ENCODE results near the gene C2CD4C. TPM values are rescaled to one million over a fixed set of nuclear protein-coding genes. Genes with fewer than 3 reads are reported as not detected.

Gene C2CD4C
- total RNA-seq, 1 experiment from 2014 or later = 9.8 TPM

DNA sequence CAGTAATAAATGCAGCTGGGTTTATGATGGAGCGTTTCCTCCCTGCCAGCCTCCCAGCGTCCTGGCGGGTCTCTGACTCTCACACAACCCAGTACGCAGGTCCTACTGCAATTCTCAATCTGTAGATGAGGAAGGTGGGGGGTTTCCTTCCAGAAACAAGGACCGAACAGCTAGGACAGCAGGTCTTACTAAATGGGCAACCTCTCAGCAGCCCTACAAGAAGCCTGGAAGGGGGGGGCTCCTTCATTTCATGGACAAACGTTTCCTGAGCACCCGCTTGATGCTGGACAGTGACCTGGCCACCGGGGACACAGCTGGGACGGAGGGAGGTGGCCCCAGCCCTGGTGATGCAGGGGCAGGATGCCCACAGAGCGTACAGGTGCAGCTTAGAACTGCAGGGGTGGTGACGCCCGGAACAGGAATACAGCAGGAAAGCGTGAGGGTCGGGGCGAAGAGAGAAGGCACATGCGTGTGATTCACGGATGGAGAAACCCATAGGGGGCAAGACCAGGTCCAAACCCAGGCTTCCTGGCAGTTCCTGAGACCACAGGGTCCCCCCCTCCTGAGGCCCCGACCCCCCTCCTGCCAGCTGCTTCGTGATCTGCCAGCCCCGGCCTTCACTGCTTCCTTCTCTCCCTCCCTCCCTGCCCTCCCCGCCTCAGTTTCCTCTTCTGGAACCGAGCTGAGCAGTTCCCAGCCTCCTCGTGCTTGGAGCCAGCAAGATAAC is 732 bp upstream of the C2CD4C start:
- H3K36me3 Mint-ChIP-seq = no peaks in the 10 kb centered on the region
- no peaks in the 10 kb centered on the region for H3K9me3 Mint-ChIP-seq
- H3K4me1 Mint-ChIP-seq = peaks cover 10% of the 10 kb centered on the region
- ATAC-seq (peak; percentile 15), DNase-seq (ENCODE audit: low spot score) (no peak)
- H3K27me3 Mint-ChIP-seq (ENCODE audit: low read depth) = peaks cover 11% of the 10 kb centered on the region
- ChIA-PET CTCF (interaction anchor here (0.6 to 2.8 kb wide), 7 partner anchors 25 to 108 kb away, joined by 3 to 15 read pairs (median 6); partner anchors contain the start of gene MADCAM1), POLR2A (interaction anchor here (0.6 to 1.2 kb wide), 2 partner anchors 10 to 52 kb away, joined by 3 read pairs; no protein-coding TSS in a partner anchor)
- H3K4me3 Mint-ChIP-seq = peak overlapping the region; percentile 81
- TF ChIP-seq AR (CRISPR knock-in tag; IDR thresholded peaks at IDR 0.05) (no peak), ELF4 (CRISPR knock-in tag; IDR thresholded peaks at IDR 0.05; ENCODE audit: low read depth) (no peak), KAT7 (CRISPR knock-in tag; IDR thresholded peaks at IDR 0.05; ENCODE audit: borderline replicate concordance) (no peak), ARID4B (CRISPR knock-in tag; IDR thresholded peaks at IDR 0.05; ENCODE audit: borderline replicate concordance) (no peak), ETV6 (CRISPR knock-in tag; IDR thresholded peaks at IDR 0.05) (no peak), ZBTB21 (CRISPR knock-in tag; IDR thresholded peaks at IDR 0.05; ENCODE audit: borderline replicate concordance) (no peak)
- TF ChIP-seq, protein P1, sequence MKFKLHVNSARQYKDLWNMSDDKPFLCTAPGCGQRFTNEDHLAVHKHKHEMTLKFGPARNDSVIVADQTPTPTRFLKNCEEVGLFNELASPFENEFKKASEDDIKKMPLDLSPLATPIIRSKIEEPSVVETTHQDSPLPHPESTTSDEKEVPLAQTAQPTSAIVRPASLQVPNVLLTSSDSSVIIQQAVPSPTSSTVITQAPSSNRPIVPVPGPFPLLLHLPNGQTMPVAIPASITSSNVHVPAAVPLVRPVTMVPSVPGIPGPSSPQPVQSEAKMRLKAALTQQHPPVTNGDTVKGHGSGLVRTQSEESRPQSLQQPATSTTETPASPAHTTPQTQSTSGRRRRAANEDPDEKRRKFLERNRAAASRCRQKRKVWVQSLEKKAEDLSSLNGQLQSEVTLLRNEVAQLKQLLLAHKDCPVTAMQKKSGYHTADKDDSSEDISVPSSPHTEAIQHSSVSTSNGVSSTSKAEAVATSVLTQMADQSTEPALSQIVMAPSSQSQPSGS (CRISPR knock-in tag; IDR thresholded peaks at IDR 0.05; ENCODE audit: borderline replicate concordance, low read depth) = no peak
- peak overlapping the region; percentile 30; the same call in 1 of the 2 replicates for H3K27ac Mint-ChIP-seq

GRCh38 chr19:408441-408901 is 476 bp downstream of the C2CD4C start:
- ChIA-PET POLR2A (interaction anchor here (1.3 kb wide), 1 partner anchor 30 kb away, joined by 3 read pairs; no protein-coding TSS in a partner anchor), CTCF (interaction anchor here (2.7 to 2.8 kb wide), 2 partner anchors 71 to 102 kb away, joined by 15 read pairs; no protein-coding TSS in a partner anchor)
- Mint-ChIP-seq H3K27me3 (ENCODE audit: low read depth) (peaks cover 11% of the 10 kb centered on the region), H3K4me1 (peaks cover 10% of the 10 kb centered on the region), H3K9me3 (no peaks in the 10 kb centered on the region), H3K4me3 (peak overlapping the region; percentile 48), H3K27ac (no peak overlapping the region), H3K36me3 (no peaks in the 10 kb centered on the region)
- ATAC-seq = no peak
- no peak for DNase-seq (ENCODE audit: low spot score)
- TF ChIP-seq, protein P2, sequence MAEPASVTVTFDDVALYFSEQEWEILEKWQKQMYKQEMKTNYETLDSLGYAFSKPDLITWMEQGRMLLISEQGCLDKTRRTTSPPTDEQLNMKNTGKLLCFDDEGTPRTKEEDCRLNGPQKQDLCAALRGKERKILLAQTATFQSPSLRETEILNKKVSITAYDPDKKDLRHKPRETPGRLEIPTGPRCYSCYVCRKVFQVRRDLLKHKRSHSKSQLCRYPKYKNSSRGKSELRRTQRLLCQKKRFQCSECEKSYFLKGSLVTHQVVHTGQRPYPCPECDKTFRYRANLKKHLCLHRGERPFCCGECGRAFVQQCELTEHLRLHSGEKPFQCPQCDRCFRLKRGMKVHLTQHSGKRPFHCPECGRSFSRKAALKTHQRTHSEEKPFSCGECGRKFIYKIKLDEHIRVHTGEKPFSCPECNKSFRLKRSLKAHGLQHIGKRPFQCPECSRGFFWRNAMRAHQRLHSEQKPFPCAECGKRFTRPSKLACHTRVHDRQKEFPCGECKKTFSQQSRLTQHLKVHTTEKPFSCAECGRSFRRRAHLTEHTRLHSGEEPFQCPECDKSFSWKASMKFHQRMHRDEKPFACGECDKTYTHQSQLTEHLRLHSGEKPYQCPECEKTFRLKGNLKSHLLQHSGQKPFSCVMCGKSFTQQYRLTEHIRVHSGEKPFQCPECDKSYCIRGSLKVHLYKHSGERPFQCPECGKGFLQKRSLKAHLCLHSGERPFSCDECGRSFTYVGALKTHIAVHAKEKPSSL (CRISPR knock-in tag; conservative IDR thresholded peaks at IDR 0.05) = no peak
- TF ChIP-seq ZNF263 (CRISPR knock-in tag; IDR thresholded peaks at IDR 0.05; ENCODE audit: low read depth) = no peak
- TF ChIP-seq ELF4 (CRISPR knock-in tag; IDR thresholded peaks at IDR 0.05; ENCODE audit: low read depth) = no peak
- TF ChIP-seq ZNF423 (CRISPR knock-in tag; IDR thresholded peaks at IDR 0.05) = peak; percentile 53

Measured in WTC11 (cell line).